ENCODE measurements around the gene ATP1A4.

Gene ATP1A4

DNA sequence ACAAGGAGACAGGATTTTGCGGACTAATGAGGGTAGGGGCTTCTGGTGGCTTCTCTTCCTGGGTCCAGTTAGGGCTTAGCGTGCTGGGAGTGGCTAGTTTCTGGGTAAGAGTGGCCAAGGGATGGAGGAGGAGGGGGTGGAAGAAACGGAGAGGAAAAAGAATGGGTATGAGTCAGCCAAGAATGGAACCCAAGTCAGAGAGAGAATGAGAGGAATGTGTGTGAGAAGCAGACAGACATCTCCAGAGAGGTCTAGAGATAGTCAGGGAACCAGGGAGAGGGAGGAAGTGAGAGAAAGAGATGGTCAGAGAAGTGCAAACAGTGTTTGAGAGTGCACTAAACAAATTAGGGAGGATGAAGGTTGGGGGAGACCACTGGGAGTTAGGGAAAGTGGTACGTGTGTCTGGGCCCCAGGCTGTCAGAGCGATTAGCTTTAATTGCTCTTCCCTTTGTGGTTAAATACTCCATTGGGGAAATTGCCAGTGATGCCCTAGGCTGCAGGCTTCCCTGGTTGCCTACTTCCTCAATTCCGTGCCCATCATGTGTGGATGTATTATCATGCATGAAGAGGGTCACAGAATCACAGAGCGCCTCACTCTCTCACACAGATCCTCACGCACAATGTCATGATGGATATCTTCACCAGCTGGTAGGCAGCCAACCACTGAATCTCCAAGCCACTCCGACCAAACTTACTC is 55.2 kb downstream of the ATP1A4 start:
- DNase-seq (ENCODE audit: low read depth), result no peak

DNA sequence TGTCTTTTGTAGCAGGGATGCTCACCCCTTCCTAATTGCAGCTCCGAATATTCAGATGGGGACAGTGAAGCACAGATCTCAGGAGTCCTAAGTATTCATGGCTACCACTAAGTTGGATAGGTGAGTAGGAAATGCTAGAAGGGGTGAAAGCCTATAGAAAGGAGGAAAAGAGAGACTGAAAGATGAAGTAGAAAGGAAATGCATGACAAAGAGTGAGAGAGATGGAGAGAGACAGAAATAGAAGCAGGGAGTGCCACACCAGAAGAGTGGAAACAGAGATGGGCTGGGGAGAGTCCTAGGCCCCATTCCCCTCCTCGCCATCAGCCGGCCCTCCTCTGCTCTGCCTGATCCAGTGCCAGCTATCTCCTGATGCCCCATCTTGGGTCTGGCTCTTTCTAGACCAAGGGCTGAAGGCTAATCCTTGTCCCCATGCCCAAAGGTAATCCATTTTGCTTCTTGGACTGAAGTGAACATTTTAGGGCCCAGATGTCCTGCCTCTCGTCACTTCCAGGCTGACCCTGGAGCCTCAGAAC is 55.8 kb downstream of the ATP1A4 start:
- DNase-seq (ENCODE audit: low read depth), result no peak

DNA sequence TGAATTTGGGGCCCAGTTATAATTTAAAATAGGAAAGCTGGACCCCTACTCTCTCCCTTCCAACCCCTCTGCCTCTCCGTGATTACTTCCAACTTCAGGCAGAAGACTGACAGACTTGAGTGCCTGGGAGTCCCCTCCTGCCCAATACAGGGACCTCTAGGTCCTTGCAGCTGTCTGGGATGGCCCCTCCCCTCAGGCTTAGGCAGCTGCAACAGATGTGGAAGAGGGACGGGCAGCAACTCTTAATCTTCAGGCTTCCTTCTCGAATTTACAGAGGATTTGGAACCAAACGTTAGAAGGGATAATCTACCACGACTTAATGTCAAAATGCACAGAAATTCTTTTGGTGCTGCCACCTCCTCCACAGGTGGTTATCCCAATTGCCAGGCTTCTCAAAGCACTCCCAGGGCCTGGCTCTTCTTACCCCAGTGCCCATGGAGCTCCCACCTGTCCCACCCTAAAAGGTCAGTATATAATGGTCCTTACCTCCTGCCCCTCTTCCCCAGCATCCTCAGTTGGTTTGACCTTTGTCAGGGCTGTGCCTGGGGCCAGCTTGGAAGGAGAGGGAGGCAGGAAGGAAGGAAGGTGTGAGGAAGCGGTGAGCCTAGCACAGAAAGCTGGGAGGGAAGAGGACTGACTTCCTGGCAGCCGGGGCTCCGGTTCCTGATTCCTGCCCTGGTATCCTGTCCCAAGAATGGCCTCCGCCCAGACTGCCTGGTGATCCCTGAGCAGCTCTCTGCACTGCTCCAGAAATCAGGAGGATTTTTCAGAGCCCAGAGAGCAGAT is 56.6 kb downstream of the ATP1A4 start:
- no peak for DNase-seq (ENCODE audit: low read depth)

DNA sequence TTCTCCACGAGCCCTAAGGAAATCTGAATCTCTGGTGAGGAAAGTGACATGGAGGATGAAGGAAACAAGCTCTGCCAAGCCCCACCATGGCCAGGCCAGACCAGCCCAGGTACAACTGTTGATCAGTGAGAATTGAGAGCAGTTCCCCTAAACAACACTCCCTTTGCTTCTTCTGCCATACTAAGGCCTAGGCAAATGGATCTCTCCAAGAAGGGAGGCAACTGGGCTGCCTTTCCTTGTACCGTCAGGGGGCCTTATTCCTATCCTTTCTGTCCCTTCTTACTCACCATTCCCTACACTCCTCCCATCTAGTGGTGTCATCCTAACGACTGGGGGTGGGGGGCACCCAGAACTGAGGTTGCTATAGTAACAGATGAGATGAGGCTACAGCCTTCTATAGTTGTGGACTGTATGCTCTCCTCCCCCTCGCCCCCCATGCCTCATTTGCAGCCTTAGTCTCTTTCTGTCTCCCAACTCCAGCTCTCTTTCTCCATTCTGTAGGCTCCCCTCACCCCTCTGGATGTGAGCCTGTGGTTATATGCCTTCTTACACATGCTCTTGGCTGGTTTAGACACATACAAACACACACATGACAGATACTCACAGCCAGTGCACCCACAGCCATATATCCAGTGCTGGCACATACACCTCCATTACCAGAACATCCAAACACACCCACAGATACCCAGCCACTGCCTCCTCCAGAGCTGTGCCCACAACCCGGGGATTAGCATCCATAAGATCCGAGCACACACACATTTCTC is 57.3 kb downstream of the ATP1A4 start:
- no peak for DNase-seq (ENCODE audit: low read depth)

DNA sequence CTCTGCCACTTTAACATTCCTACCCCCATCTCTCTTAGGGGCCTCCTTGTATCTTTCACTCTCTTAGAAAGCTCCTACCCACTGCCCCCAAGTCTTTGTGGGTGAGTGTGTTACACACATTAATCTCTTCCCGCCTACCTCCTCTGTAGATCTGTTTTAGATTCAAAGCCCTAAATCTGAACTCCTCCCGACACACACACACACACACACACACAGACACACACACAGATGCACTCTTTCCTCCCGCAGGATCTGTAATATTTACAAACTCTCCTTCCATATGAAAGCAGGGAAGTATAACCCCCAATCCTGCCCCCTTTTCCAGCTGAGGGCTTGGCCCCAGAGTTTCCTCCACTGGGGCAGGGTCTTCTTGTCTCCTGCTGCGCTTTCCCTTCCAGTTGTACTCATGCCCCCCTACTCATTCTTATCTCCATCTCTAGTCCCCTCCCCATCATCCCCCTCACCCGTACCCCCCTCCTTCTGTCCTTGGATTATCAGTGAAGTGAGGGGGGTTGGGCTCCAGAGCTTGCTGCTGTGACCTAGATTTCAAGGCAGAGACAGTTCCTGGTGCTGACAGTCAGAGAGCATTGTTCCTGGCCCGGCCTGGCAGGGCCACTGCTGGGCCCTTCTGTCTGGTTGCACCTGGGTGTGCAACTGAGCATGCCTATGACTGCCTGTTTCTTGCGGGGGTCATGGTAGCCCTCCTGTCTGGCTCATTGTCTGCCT is 58.1 kb downstream of the ATP1A4 start:
- no peak for DNase-seq (ENCODE audit: low read depth)

DNA sequence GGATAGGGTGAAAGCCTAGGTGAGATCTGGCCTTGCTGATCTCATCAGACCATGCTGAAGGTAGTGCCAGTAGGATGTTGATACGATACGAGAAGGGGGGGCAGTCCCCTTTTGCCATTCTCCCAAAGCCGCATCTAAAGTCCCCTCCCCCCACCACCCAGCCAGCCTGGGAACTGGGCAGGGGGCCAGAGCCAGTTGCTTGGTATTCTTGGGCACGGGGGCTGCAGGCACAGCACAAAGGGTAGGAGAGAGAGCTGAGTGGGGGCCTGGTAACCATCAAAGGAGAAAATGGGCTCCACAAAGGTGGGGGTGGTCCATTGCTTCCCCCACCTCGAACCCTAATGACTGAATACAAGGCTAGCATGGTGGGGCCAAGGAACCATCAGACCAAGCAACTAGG is 59.2 kb downstream of the ATP1A4 start:
- DNase-seq (ENCODE audit: low read depth), result no peak

DNA sequence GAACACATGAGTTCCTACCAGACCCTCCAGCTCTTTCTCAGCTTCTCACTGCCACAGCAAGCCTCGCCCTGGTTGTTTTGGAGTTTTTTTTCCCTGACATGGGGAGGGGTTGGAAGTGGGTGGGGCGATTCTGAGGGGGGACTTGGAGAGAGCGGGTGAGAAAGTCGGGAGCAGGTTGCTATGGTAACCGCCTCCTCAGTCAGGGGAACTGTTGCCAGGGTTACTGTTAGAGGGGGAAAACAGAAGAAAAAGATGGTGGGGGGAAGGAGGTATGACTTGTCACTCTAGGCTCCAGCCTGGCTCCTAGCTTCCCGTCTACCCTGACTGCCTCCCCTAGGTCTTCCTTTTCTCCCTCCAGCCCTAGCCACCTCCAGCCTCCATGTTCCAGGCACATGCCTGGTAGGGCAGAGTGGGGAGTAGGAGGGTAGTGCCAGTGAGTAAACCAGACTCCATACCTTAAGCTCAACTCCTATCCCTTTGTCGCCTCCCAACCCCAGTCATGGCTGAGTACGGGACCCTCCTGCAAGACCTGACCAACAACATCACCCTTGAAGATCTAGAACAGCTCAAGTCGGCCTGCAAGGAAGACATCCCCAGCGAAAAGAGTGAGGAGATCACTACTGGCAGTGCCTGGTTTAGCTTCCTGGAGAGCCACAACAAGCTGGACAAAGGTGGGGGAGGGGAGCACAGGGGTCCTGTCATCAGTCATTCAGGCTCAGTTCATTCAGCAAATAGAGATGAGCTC is 59.8 kb downstream of the ATP1A4 start:
- DNase-seq (ENCODE audit: low read depth), result no peak

DNA sequence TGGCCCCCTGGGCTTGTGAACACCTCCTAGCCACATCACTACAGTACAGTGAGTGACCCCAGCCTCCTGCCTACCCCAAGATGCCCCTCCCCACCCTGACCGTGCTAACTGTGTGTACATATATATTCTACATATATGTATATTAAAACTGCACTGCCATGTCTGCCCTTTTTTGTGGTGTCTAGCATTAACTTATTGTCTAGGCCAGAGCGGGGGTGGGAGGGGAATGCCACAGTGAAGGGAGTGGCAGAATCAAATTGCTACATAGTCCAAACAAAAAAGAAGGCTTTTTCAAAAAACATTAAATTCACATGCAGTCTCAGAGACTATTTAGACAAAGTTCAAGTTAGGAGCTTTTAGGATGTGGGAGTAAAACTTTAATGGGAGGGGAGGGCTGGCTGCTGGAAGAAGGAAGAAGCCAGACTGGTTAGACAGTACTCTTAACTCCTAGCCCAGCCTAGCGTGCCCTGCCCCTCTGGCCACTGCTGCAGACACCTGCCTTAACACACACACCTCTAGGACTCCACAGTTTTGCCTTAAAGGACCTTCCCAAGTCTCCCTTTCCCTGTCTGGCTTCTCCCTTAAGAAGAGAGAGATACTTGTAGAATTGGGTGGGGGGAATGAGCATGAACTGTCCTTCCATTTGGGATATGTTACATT is 63.2 kb downstream of the ATP1A4 start:
- no peak for DNase-seq (ENCODE audit: low read depth)

DNA sequence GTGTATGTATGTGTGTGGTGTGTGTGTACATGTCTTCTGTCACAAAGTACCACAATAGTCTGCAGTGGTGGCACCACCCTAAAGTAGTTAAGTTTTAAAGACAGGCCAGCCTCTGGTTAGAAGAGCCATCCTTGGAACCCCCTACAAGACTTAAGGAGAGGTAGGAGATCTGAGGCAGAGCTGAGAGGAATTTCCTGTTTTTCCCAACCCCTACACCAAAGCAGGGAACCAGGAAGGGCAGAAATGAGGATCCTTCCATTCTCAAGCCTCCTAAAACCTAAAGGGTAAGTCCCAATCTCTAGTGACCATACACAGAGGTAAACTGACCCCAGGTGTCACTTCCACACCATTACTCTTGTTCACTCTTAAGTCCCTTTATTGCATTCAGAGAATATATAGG is 64.9 kb downstream of the ATP1A4 start:
- no peak for DNase-seq (ENCODE audit: low read depth)

DNA sequence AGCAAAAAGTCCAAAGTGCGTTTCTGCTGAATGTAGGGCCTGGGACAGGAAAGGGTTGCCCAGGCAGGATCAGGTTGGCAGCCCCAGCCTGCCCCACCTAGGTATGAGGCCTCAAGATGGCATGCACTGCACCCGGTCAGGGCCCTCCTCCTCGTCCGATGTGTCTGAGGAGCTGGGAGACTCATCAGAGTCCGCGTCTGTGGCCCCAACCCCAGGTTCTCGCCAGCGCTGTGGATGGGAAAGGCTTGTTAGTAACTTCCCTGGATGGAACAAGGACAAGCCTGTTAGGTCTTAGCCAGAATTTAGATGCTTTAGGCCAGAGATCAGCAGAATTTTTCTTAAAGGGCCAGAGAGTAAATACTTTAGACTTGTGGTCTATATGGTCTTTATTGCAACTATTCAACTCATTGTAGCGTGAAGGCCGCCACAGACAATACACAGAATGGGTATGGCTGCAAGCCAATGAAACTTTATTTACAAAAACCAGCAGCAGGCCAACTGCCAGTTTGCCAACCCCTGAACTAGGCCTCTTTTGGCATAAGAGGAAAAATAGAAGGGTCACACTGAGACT is 66.2 kb downstream of the ATP1A4 start:
- no peak for DNase-seq (ENCODE audit: low read depth)

DNA sequence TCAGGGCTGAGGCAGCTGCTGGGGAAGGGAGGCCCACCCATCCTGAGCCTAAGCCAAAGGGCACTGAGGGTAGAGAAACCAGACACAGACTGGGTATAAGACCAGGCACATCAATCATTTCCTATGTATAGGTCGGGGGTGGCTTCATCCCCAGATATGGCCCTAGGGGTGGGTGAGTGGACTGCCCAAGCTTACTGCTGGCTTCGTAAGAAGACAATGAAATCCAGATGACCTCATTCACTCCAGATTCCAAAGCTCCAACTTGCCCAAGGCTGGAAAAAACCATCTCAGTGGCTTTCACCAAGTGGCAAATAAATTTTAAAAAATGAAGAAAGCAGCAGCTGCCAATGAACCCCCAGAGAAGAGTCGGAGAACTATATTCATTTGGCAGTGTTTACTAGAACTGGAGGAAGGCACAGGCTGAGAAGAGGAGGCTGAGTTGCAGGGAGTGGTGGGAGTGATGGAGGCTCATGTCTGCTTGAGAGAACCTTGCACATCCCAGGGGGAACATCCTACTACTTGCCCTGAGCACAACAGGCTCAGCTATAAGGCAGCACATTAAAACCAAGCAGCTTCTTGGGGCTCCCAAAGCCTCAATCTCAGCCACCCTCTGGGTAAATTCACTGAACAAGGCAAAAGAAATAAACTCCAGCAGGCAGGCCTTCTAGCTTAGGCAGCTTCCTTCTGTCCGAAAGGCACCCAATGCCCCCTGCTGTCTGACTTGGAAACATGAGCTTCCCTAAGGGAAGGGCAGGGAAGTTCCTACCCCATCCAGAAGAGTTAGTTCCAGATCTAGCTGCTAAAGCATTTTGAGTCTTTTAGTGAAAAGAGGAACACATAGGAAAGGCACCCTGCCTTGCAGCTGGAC is 67.9 kb downstream of the ATP1A4 start:
- DNase-seq (ENCODE audit: low read depth), result no peak

DNA sequence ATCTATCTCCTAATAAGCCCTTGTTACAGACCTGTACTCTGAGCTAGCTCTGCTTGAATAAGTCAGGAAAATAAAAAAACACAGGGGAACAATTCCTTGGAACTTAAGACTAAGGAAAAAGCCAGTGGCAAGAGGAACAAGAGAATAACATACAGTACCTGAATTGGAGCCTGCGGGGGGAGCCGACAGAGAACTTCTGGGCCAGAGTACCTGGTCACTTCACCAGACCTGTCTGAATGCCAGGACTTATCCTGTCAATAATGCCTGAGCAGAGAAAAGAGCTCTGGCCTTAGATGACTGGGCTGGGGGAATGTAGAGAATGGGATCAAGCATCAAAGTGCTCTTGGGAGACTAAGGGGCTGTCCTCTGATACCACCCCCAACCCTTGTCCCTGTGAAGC is 68.9 kb downstream of the ATP1A4 start:
- no peak for DNase-seq (ENCODE audit: low read depth)

DNA sequence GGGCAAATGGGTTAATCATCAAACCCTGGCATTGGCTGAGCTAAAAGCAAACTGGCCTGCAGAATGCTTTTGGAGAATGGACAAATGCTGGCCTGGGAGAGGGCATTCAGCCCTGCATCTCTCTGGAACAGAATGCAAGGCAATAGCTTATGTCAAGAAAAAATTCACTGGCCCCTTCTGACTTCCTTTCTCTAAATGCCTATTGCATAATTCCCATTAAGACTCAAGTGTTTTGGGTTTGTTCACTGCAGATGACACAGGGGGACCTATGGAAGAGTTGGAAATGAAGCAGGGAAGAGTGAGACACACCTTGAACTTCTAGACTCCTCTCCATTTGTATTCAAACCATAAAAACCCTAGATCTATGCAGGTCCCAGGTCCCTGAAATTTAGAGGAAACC is 69.7 kb downstream of the ATP1A4 start:
- DNase-seq (ENCODE audit: low read depth), result no peak

DNA sequence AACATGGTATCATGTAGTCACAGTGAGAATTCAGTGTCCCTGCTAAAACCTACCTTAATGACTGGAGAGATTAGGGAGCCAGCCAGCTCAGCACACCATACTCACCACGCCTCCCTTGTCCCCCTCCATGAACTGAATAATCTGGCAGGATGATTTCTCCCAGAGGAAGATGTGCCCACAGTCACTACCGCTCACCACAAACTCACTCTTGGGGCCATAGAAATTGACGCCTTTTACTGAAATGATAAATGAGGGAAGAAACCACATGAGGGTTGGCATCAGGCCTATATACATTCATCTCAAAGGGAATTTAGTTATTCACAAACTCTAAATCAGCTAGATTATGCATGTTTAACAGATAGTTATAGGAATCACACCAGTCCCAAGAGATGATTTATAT is 71.1 kb downstream of the ATP1A4 start:
- no peak for DNase-seq (ENCODE audit: low read depth)

DNA sequence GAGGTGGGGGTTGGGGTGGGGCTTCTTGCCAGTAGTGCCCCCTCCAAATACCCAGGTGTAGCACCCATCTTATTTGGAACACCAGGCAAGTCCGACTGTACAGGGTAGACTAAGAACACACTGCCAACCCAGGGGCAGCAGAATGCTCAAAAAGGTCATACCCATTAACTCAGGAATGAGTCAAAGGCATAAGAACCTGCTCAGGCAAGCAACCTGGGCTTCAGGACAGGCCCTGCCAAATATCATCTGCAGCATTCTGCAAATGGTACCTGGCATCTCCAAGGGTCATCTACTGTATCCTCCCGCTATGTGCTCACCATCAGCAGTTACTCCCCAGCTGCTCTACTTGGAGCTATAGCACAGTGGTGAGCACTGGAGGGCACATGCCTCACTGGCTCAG is 73.2 kb downstream of the ATP1A4 start:
- no peak for DNase-seq (ENCODE audit: low read depth)

DNA sequence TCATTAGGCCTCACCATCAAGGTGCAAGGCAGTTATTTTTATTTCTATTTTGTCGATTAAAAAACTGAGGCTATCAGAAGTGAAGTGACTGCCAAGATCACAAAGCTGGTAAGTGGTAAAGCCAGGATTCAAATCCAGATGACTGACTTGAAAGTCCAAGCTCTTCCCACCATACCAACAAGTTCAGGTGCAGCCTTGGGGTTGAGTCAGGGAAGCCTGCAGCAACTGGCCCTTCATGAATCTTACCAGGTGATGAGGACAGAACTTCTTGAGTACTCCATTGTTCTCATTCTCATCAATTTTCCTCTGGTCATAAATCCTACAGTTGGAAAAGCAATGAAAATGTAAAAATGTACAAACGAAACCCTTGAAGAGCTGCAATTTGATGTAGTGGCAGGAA is 73.9 kb downstream of the ATP1A4 start:
- DNase-seq (ENCODE audit: low read depth), result no peak

DNA sequence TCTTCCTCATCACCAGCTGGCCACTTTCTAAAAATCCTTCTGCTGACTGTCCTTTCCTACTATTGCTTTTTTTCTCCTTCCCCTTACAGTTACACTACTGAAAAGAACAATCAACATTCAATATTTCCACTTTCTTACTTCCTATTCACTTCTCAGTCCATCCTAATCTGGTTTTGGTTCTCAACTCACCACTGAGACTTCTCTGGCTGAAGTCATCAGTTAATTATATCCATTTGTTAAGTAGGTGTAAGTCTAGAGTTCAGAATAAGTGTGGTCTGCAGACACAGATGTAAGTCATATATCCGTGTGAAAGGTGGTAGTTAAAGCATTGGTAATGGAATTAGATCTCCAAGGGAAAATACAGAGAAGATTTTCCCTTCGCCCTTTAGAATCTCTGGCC is 75.2 kb downstream of the ATP1A4 start:
- DNase-seq (ENCODE audit: low read depth), result no peak

DNA sequence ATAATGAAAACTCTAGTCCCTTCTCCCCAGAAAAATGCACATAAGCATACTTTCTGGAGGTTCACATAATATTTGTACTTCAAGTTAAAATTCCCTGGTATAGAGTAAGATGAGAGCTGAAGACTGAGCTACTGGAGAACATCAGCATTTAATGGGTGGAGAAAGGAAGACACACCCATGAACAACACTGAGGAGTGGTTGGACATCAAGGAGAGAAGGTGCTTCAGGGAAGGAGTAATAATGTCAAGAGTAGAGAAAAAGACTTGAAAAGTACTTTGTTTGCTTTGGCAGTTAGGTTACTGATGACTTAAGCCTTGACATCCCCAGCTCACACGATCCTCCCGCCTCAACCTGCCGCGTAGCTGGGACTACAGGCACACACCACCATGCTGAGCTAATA is 75.6 kb downstream of the ATP1A4 start:
- DNase-seq (ENCODE audit: low read depth), result no peak

DNA sequence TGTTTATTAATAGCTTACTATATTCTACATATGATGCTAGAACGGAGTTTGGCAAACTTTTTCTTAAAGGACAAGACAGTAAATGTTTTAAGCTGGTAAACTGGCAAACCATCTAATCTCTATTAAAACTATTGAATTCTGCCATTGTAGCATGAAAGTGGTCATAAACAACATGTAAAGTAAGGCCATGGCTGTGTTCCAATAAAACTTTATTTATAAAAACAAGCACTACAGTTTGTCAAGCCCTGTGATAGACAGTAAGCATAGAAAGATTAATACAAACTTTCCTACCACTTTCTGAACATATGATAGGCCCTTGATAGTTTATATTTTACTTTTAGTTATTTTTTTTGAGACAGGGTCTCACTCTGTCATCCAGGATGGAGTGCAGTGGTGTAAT is 76.2 kb downstream of the ATP1A4 start:
- DNase-seq (ENCODE audit: low read depth), result no peak

DNA sequence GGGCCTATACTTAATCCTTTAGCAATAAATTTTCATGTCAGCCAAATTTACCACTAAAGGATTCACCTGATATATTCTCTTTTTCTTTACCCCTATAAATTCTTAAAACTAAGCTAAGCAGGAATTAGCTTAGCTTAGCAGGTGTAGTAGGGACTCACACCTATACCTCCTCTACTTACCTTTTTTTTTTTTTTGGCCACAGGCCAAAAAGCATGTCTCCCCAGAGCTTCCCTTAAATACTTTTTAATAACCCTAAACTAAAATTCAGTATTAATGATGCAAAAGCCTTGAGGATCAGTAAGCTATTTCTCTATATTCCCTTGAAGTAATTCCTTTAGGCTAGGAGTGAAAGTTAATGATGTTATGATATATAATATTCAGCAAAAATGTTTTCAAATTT is 77.0 kb downstream of the ATP1A4 start:
- DNase-seq (ENCODE audit: low read depth), result no peak
